HEK293 (cell line): ENCODE measurements around the gene USP6NL.

Experiments
- BCL11B ChIP-seq: fragments of 450-650 bp; formaldehyde crosslinking; IDR thresholded peaks from 2 replicates; pipeline ENCODE4 v1.5.1; 2016; ENCODE audit warnings: low read depth, missing biosample characterization, missing genetic modification characterization
- REST ChIP-seq: fragments of 450-650 bp; formaldehyde crosslinking; IDR thresholded peaks from 2 replicates; pipeline ENCODE4 v1.5.1; 2016; ENCODE audit warnings: missing biosample characterization, missing genetic modification characterization
- ZNF121 ChIP-seq: fragments of 450-650 bp; formaldehyde crosslinking; IDR thresholded peaks from 2 replicates; pipeline ENCODE4 v1.5.1; 2016; ENCODE audit warnings: missing biosample characterization, missing genetic modification characterization
- ZNF266 ChIP-seq: fragments of 450-650 bp; formaldehyde crosslinking; IDR thresholded peaks from 2 replicates; pipeline ENCODE4 v1.5.1; 2016; ENCODE audit warnings: missing biosample characterization, missing genetic modification characterization, low read depth
- ZNF350 ChIP-seq: fragments of 450-650 bp; formaldehyde crosslinking; IDR thresholded peaks from 2 replicates; pipeline ENCODE4 v1.5.0; 2017; ENCODE audit warnings: missing biosample characterization, mild to moderate bottlenecking, missing genetic modification characterization
- ZNF394 ChIP-seq: fragments of 450-650 bp; formaldehyde crosslinking; IDR thresholded peaks from 2 replicates; pipeline ENCODE4 v1.5.1; 2016; ENCODE audit warnings: missing biosample characterization, missing genetic modification characterization, mild to moderate bottlenecking, moderate library complexity, borderline replicate concordance
- ZNF585B ChIP-seq: fragments of 450-650 bp; formaldehyde crosslinking; IDR thresholded peaks from 2 replicates; pipeline ENCODE4 v1.5.1; 2016; ENCODE audit warnings: missing biosample characterization, missing genetic modification characterization
- ZNF704 ChIP-seq: fragments of 450-650 bp; formaldehyde crosslinking; IDR thresholded peaks from 2 replicates; pipeline ENCODE4 v1.5.1; 2016; ENCODE audit warnings: missing biosample characterization, missing genetic modification characterization
- ZSCAN30 ChIP-seq: fragments of 450-650 bp; IDR thresholded peaks from 2 replicates; pipeline ENCODE4 v1.5.1; 2018; ENCODE audit warnings: missing biosample characterization, mild to moderate bottlenecking, missing genetic modification characterization, moderate library complexity
- TF ChIP-seq, protein P1 (sequence below): fragments of 450-650 bp; formaldehyde crosslinking; IDR thresholded peaks from 2 replicates; pipeline ENCODE4 v1.5.1; 2016; ENCODE audit warnings: missing biosample characterization, missing genetic modification characterization
- TF ChIP-seq, protein P2 (sequence below): fragments of 450-650 bp; formaldehyde crosslinking; IDR thresholded peaks from 2 replicates; pipeline ENCODE4 v1.5.1; 2016; ENCODE audit warnings: missing biosample characterization, missing genetic modification characterization

DNA sequence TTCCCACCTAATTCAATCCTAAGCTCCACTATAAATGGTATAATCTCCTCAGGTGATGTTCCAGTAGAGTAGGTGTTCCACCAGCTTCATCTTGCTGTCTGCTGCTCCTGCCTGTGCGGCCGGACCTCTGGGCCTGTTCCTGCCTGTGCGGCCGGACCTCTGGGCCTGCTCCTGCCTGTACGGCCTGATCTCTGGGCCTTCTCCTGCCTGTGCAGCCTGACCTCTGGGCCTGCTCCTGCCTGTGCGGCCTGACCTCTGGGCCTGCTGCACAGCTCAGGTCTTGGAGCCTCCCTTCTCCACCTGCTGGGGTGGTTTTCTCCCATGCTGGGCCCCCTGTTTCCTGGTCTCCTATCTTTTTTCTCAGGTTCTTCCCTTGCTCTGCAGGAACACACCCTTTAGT lies 117.8 kb downstream of the USP6NL start:
- TF ChIP-seq ZSCAN30 (tag by site-specific recombination), result no peak
- no peak for TF ChIP-seq ZNF350 (tag by site-specific recombination)
- TF ChIP-seq, protein P1, sequence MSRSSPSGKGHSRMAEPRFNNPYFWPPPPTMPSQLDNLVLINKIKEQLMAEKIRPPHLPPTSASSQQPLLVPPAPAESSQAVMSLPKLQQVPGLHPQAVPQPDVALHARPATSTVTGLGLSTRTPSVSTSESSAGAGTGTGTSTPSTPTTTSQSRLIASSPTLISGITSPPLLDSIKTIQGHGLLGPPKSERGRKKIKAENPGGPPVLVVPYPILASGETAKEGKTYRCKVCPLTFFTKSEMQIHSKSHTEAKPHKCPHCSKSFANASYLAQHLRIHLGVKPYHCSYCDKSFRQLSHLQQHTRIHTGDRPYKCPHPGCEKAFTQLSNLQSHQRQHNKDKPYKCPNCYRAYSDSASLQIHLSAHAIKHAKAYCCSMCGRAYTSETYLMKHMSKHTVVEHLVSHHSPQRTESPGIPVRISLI (tag by site-specific recombination), result no peak
- TF ChIP-seq REST (tag by site-specific recombination), result no peak
- TF ChIP-seq, protein P2, sequence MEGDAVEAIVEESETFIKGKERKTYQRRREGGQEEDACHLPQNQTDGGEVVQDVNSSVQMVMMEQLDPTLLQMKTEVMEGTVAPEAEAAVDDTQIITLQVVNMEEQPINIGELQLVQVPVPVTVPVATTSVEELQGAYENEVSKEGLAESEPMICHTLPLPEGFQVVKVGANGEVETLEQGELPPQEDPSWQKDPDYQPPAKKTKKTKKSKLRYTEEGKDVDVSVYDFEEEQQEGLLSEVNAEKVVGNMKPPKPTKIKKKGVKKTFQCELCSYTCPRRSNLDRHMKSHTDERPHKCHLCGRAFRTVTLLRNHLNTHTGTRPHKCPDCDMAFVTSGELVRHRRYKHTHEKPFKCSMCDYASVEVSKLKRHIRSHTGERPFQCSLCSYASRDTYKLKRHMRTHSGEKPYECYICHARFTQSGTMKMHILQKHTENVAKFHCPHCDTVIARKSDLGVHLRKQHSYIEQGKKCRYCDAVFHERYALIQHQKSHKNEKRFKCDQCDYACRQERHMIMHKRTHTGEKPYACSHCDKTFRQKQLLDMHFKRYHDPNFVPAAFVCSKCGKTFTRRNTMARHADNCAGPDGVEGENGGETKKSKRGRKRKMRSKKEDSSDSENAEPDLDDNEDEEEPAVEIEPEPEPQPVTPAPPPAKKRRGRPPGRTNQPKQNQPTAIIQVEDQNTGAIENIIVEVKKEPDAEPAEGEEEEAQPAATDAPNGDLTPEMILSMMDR, result no peak
- TF ChIP-seq ZNF266 (tag by site-specific recombination), result no peak
- no peak for TF ChIP-seq BCL11B (tag by site-specific recombination)
- TF ChIP-seq ZNF394 (tag by site-specific recombination), result no peak
- TF ChIP-seq ZNF704 (tag by site-specific recombination), result no peak
- TF ChIP-seq ZNF121 (tag by site-specific recombination), result no peak
- no peak for TF ChIP-seq ZNF585B (tag by site-specific recombination)
